Measurements from ENCODE around the gene RBM20. TPM values are rescaled to one million over a fixed set of nuclear protein-coding genes. Genes with fewer than 3 reads are reported as not detected.

Gene RBM20
- total and polyA plus RNA-seq, 2 of the 13 experiments (the other 11 are each of a cell fraction or from before 2014, with no cell fraction given), result 0.02 to 0.22 TPM

- no peak for TF ChIP-seq E2F5 (CRISPR knock-in tag; conservative IDR thresholded peaks at IDR 0.05)
- TF ChIP-seq KLF15 (CRISPR knock-in tag; IDR thresholded peaks at IDR 0.05; ENCODE audit: borderline replicate concordance), result no peak
- TF ChIP-seq, protein P1, sequence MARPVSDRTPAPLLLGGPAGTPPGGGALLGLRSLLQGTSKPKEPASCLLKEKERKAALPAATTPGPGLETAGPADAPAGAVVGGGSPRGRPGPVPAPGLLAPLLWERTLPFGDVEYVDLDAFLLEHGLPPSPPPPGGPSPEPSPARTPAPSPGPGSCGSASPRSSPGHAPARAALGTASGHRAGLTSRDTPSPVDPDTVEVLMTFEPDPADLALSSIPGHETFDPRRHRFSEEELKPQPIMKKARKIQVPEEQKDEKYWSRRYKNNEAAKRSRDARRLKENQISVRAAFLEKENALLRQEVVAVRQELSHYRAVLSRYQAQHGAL (CRISPR knock-in tag; IDR thresholded peaks at IDR 0.05; ENCODE audit: not compliant biosample characterization), result no peak
- TF ChIP-seq ELF4 (CRISPR knock-in tag; IDR thresholded peaks at IDR 0.05; ENCODE audit: borderline replicate concordance), result no peak
- TF ChIP-seq MXI1 (IDR thresholded peaks at IDR 0.05; ENCODE audit: borderline replicate concordance, low read depth, low read length), result no peak
- no peak for TF ChIP-seq DMAP1 (CRISPR knock-in tag; IDR thresholded peaks at IDR 0.05)
- TF ChIP-seq FOXC1 (CRISPR knock-in tag; IDR thresholded peaks at IDR 0.05; ENCODE audit: borderline replicate concordance), result no peak
- TF ChIP-seq ZNF280B (CRISPR knock-in tag; IDR thresholded peaks at IDR 0.05; ENCODE audit: borderline replicate concordance), result no peak
- TF ChIP-seq ZSCAN29 (CRISPR knock-in tag; conservative IDR thresholded peaks at IDR 0.05), result no peak
These were observed 139.5 kb downstream of the RBM20 start (continued) for GRCh38 chr10:110783509-110784107.

DNA sequence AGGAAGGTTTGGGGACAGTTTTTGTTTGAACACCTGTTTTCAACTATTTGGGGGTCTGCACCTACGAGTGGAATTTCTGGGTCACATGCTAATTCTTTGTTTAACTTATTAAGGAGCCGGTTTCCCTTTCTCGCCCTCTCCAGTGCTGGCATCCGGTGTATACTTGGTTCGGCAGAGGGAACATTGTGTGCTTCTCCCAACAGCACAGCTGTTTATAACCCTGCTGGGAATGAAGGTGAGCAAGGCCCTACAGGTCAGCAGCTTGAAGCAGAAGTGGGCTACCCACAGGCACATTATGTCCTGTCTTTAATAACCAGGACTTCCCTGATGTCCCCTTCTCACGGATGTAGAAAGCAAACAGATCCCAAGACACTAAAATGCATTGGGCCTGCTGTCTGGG is 140.1 kb downstream of the RBM20 start:
- WGBS (ENCODE audit: low lambda C conversion rate), result 35% methylated on average over 6 of the region's 6 CpGs
- no TSS peak for BruUV-seq (replicated peaks)
- FAIRE-seq, result no peak
- TF ChIP-seq MXD4 (CRISPR knock-in tag; IDR thresholded peaks at IDR 0.05) (no peak), DRAP1 (CRISPR knock-in tag; IDR thresholded peaks at IDR 0.05) (no peak), CHD4 (IDR thresholded peaks at IDR 0.05; ENCODE audit: borderline replicate concordance, low read length) (no peak), NR2F2 (IDR thresholded peaks at IDR 0.05; ENCODE audit: borderline replicate concordance, low read depth) (no peak), HOXD1 (CRISPR knock-in tag; IDR thresholded peaks at IDR 0.05) (no peak), ZNF343 (CRISPR knock-in tag; IDR thresholded peaks at IDR 0.05) (no peak), ZNF556 (CRISPR knock-in tag; IDR thresholded peaks at IDR 0.05; ENCODE audit: borderline replicate concordance) (no peak), NRL (CRISPR knock-in tag; IDR thresholded peaks at IDR 0.05; ENCODE audit: borderline replicate concordance) (no peak), ZBTB20 (CRISPR knock-in tag; IDR thresholded peaks at IDR 0.05; ENCODE audit: borderline replicate concordance, low read depth) (no peak), SMARCC2 (IDR thresholded peaks at IDR 0.05) (no peak), JUND (CRISPR knock-in tag; IDR thresholded peaks at IDR 0.05) (no peak)

More for the DNA sequence above, 140.1 kb downstream of the RBM20 start:
- in situ Hi-C loops (cut with HindIII; ENCODE audit: extremely low pct_ligation_motif_present, low pct_unique_long_range_greater_than_20kb), result no loop called here
- Histone ChIP-seq H3K4me2 (ENCODE audit: low read depth, low read length) (no peak overlapping the region), H3K4me1 (ENCODE audit: insufficient read depth, low read length) (peaks cover 18% of the 10 kb centered on the region), H3K9ac (ENCODE audit: insufficient read depth, low read depth, low read length) (no peak overlapping the region), H3K27ac (ENCODE audit: extremely low read length, insufficient read depth, low read length) (no peak overlapping the region), H3K27me3 (ENCODE audit: control insufficient read depth in 1 of 2, insufficient read depth in 2 of 2, low read length in 2 of 2) (peaks cover 0 to 5% of the 10 kb centered on the region in 2 experiments; a peak in 2 of 5 replicates), H4K20me1 (ENCODE audit: insufficient read depth, low read length) (no peaks in the 10 kb centered on the region), H3K79me2 (ENCODE audit: insufficient read depth, low read length) (no peaks in the 10 kb centered on the region), H3K4me3 (replicated peaks in 1 of 3; ENCODE audit: insufficient read depth in 1 of 3, low read depth in 2 of 3, low read length in 3 of 3) (no peak overlapping the region), H3K9me3 (ENCODE audit: low read length) (no peaks in the 10 kb centered on the region), H2AFZ (ENCODE audit: low read length) (no peak overlapping the region), H3K36me3 (replicated peaks in 1 of 2; ENCODE audit: control insufficient read depth in 1 of 2, insufficient read depth in 2 of 2, low read length in 2 of 2) (no peaks in the 10 kb centered on the region)
- POLR2A ChIA-PET, result no interaction called here
- CTCF ChIA-PET (ENCODE audit: low intra/inter-chr PET ratio, low total read pairs), result no interaction called here
- ATAC-seq (no peak), DNase-seq (ENCODE audit: low spot score) (no peak)
- intact Hi-C loops (cut with micrococcal nuclease; ENCODE audit: unreplicated experiment), result no loop called here
